HAP-1 (cell line): ENCODE measurements around the gene SCN1B.

Experiments
- DNase-seq, 2 experiments: peaks; one replicate each; pipeline ENCODE4 v3.0.0-alpha.2; 2016 to 2020; ENCODE audit warnings: low spot score in 2 of 2
- H3K27me3 ChIP-seq: fragments of 250-450 bp; sonication (Bioruptor Pico); 2 replicates; pipeline ENCODE4 v1.5.1; 2020; ENCODE audit warnings: low read depth, mild to moderate bottlenecking, moderate library complexity
- H3K36me3 ChIP-seq: fragments of 250-450 bp; sonication (Bioruptor Pico); replicated peaks from 2 replicates; pipeline ENCODE4 v1.5.1; 2020; ENCODE audit warnings: mild to moderate bottlenecking
- H3K4me1 ChIP-seq: fragments of 250-450 bp; sonication (Bioruptor Pico); 2 replicates; pipeline ENCODE4 v1.5.1; 2020; ENCODE audit warnings: mild to moderate bottlenecking
- H3K4me3 ChIP-seq: fragments of 250-450 bp; sonication (Bioruptor Pico); 2 replicates; pipeline ENCODE4 v1.5.1; 2020; ENCODE audit warnings: mild to moderate bottlenecking, moderate library complexity
- H3K9me3 ChIP-seq: fragments of 250-450 bp; sonication (Bioruptor Pico); 2 replicates; pipeline ENCODE4 v1.5.1; 2020; ENCODE audit warnings: mild to moderate bottlenecking, moderate library complexity
- in situ Hi-C: fragments of 300-500 bp; cut with MboI; formaldehyde crosslinking; loops from 3 replicates; pipeline ENCODE4 v1.14.3; 2020; ENCODE audit warnings: low sequenced_read_pairs, inconsistent platforms, mixed read lengths

SCN1B gene

DNA sequence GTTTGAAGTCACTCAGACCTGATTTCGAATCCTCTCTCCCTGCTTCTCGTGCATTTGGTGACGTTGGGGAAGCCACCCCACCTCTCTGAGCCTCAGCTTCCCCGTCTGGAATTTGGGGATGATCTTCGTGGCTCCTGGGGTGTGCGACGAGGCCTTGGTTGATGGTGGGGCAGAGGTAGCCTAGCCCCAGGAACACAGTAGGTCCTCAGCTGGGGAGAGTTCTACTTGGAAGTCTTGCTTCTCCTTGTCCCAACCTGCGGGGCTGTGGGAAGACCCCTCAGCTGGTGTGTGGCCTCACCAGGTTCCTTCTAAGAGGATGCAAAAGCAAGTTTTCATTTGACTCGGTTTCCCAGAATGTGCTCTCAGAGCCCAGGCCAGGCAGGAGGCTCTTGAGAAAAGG, 24.4 kb downstream of the SCN1B start:
- Histone ChIP-seq H3K4me1 (no peaks in the 10 kb centered on the region), H3K27me3 (no peaks in the 10 kb centered on the region), H3K36me3 (no peaks in the 10 kb centered on the region), H3K9me3 (no peaks in the 10 kb centered on the region), H3K4me3 (no peak overlapping the region)
- in situ Hi-C loops = no loop called here
- no peak for DNase-seq

DNA sequence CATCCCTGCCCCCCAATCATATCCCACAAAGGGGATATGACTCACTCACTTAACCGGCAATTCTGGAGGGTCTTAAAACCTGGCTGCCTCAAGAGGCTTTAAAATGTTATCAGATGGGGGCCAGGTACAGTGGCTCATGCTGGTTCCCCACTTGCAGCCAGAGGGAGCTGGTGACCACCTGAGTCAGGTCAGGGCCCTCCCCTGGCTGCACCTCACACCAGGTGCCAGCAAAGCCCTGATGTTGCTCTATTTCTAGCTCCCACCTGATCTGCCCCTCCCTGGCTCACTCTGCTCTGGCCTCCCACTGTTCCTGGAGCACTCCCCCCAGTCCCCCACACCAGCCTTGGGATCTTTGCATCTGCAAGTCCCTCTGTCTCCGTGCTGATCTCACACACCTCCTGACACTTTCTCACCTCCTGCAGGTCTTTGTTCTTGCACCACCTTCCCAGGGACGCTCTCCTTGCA, 25.5 kb downstream of the SCN1B start:
- Histone ChIP-seq H3K36me3 (no peaks in the 10 kb centered on the region), H3K4me3 (no peak overlapping the region), H3K4me1 (no peaks in the 10 kb centered on the region), H3K27me3 (no peaks in the 10 kb centered on the region), H3K9me3 (no peaks in the 10 kb centered on the region)
- peak in 1 of 2 experiments; percentile 38 for DNase-seq
- in situ Hi-C loops = no loop called here

- Histone ChIP-seq H3K27me3 (no peaks in the 10 kb centered on the region), H3K9me3 (no peaks in the 10 kb centered on the region), H3K4me3 (no peak overlapping the region), H3K4me1 (no peaks in the 10 kb centered on the region), H3K36me3 (no peaks in the 10 kb centered on the region)
- in situ Hi-C loops = no loop called here
- DNase-seq = no peak
Observed at GRCh38 chr19:35056513-35057063, 26.3 kb downstream of the SCN1B start.

DNA sequence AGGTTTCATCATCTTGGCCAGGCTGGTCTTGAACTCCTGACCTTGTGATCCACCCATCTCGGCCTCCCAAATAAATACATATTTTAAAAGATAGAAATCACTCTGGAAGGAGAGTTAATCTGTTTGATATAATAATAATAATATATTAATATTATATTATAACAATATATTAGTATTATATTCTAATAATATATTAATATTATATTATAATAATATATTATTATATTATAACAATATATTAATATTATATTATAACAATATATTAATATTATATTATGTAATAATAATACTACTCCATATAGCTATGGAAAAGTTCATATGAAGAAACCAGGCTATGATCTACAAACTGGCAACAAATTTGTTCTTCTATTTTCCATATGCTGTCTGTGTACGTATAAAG, 28.1 kb downstream of the SCN1B start:
- H3K36me3 ChIP-seq = no peaks in the 10 kb centered on the region
- H3K4me1 ChIP-seq = no peaks in the 10 kb centered on the region
- H3K27me3 ChIP-seq = no peaks in the 10 kb centered on the region
- no peak for DNase-seq
- in situ Hi-C loops = no loop called here
- H3K4me3 ChIP-seq = no peak overlapping the region
- H3K9me3 ChIP-seq = no peaks in the 10 kb centered on the region

GRCh38 chr19:35059006-35059798, 28.9 kb downstream of the SCN1B start:
- no peaks in the 10 kb centered on the region for H3K9me3 ChIP-seq
- no peaks in the 10 kb centered on the region for H3K27me3 ChIP-seq
- H3K4me3 ChIP-seq = no peak overlapping the region
- no peaks in the 10 kb centered on the region for H3K4me1 ChIP-seq
- H3K36me3 ChIP-seq = no peaks in the 10 kb centered on the region
- DNase-seq = peak in 1 of 2 experiments; percentile 36
- in situ Hi-C loops = no loop called here

DNA sequence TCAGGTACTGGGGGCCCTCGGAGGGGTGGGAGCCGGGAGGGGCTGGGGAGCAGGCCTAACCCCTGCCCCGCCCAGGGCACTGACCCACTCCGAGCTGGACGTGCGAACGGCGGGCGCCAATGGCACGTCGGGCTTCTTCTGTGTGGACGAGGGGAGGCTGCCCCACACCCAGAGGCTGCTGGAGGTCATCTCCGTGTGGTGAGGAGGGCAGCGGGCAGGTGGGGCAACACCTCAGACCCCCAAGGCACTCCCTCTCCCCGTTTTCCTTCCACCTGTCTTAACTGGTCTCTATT, 29.5 kb downstream of the SCN1B start:
- Histone ChIP-seq H3K4me1 (no peaks in the 10 kb centered on the region), H3K4me3 (no peak overlapping the region), H3K27me3 (no peaks in the 10 kb centered on the region), H3K36me3 (no peaks in the 10 kb centered on the region), H3K9me3 (no peaks in the 10 kb centered on the region)
- no peak for DNase-seq
- in situ Hi-C loops = loop anchor here (5.0 kb wide), 1 partner anchor 78 kb away; the partner anchor contains the start of genes FXYD1 and LGI4

DNA sequence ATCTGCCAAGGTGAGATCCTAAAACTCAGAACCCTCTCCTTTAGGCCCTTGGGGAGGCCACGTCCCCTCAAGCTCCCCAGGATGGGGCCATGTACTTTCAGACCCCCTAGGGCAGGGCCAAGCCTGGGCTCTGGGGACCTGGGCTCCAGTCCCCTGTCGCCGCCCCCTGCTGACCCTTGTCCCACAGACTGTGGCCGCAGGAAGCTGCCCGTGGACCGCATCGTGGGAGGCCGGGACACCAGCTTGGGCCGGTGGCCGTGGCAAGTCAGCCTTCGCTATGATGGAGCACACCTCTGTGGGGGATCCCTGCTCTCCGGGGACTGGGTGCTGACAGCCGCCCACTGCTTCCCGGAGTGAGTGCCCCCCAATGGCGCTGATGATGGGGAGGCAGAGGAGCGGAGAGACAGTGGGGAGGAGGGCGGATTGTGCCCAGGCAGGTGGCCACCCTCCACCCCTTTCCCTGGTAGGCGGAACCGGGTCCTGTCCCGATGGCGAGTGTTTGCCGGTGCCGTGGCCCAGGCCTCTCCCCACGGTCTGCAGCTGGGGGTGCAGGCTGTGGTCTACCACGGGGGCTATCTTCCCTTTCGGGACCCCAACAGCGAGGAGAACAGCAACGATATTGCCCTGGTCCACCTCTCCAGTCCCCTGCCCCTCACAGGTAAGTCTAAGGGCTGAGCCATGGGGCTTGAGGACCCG, 30.0 kb downstream of the SCN1B start:
- Histone ChIP-seq H3K4me1 (no peaks in the 10 kb centered on the region), H3K4me3 (no peak overlapping the region), H3K27me3 (no peaks in the 10 kb centered on the region), H3K9me3 (no peaks in the 10 kb centered on the region), H3K36me3 (no peaks in the 10 kb centered on the region)
- DNase-seq = no peak
- in situ Hi-C loops = loop anchor here (5.0 kb wide), 1 partner anchor 77 kb away; the partner anchor contains the start of genes FXYD1 and LGI4

DNA sequence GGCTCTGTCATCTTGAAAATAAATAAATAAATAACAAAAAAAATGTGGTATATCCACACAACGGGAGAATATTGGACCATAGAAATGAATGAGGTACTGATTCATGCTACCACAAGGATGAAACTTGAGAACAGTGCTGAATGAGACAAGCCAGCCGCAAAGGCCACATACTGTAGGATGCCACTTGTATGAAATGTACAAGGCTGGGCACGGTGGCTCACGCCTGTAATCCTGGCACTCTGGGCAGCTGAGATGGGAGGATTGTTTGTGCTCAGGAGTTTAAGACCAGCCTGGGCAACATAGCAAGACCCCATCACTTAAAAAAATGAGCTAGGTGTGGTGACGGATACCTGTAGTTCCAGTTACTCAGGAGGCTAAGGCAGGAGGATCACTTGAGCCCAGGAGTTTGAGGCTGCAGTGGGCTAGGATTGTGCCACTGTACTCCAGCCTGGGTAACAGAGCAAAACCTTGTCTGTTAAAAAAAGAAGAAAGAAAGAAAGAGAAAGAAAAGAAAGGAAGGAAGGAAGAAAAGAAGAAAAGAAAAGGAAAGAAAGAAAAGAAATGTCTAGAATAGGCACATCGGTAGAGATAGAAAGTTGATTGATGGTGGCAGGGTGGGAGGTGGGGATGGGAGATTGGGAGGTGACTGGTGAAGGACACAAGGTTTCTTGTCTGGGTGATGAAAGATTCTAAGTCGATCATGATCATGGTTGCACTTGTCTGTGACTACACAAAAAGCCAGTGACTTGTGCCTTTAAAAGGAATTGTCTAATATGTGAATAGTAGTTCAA, 31.5 kb downstream of the SCN1B start:
- Histone ChIP-seq H3K4me1 (no peaks in the 10 kb centered on the region), H3K4me3 (no peak overlapping the region), H3K36me3 (no peaks in the 10 kb centered on the region), H3K9me3 (no peaks in the 10 kb centered on the region), H3K27me3 (no peaks in the 10 kb centered on the region)
- no peak for DNase-seq
- in situ Hi-C loops = loop anchor here (5.0 kb wide), 1 partner anchor 76 kb away; the partner anchor contains the start of genes FXYD1 and LGI4

GRCh38 chr19:35062942-35063341, 32.7 kb downstream of the SCN1B start:
- Histone ChIP-seq H3K27me3 (no peaks in the 10 kb centered on the region), H3K4me1 (peaks cover 1% of the 10 kb centered on the region), H3K9me3 (no peaks in the 10 kb centered on the region), H3K36me3 (no peaks in the 10 kb centered on the region), H3K4me3 (no peak overlapping the region)
- no peak for DNase-seq
- in situ Hi-C loops = loop anchor here (5.0 kb wide), 1 partner anchor 74 kb away; the partner anchor contains the start of genes FXYD1 and LGI4

GRCh38 chr19:35063940-35064818, 33.9 kb downstream of the SCN1B start:
- Histone ChIP-seq H3K27me3 (no peaks in the 10 kb centered on the region), H3K9me3 (no peaks in the 10 kb centered on the region), H3K4me3 (no peak overlapping the region), H3K4me1 (peaks cover 12% of the 10 kb centered on the region), H3K36me3 (no peaks in the 10 kb centered on the region)
- in situ Hi-C loops = loop anchor here (5.0 kb wide), 1 partner anchor 73 kb away; the partner anchor contains the start of genes FXYD1 and LGI4
- DNase-seq = no peak

- in situ Hi-C loops = no loop called here
Observed at GRCh38 chr19:35065574-35065973, 35.3 kb downstream of the SCN1B start.

DNA sequence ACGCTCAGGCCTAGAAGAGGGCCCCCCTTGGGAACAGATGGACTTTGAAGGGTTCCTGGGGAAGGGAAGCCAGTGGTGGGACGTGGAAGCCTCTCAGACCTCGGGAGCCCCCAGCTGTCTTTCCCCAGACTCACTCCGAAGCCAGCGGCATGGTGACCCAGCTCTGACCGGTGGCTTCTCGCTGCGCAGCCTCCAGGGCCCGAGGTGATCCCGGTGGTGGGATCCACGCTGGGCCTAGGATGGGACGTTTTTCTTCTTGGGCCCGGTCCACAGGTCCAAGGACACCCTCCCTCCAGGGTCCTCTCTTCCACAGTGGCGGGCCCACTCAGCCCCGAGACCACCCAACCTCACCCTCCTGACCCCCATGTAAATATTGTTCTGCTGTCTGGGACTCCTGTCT, 35.9 kb downstream of the SCN1B start:
- Histone ChIP-seq H3K4me1 (peaks cover 18% of the 10 kb centered on the region), H3K36me3 (no peaks in the 10 kb centered on the region), H3K4me3 (no peak overlapping the region), H3K27me3 (no peaks in the 10 kb centered on the region), H3K9me3 (peaks cover 2% of the 10 kb centered on the region; the same call in 1 of the 2 replicates)
- in situ Hi-C loops = no loop called here
- DNase-seq = no peak

More at GRCh38 chr19:35065574-35065973, 35.3 kb downstream of the SCN1B start:
- Histone ChIP-seq H3K36me3 (no peaks in the 10 kb centered on the region), H3K4me3 (no peak overlapping the region), H3K4me1 (peaks cover 18% of the 10 kb centered on the region), H3K27me3 (no peaks in the 10 kb centered on the region), H3K9me3 (peaks cover 1% of the 10 kb centered on the region; the same call in 1 of the 2 replicates)
- DNase-seq = no peak
